Measurements from ENCODE around the gene KIF3A. TPM values are rescaled to one million over a fixed set of nuclear protein-coding genes. Genes with fewer than 3 reads are reported as not detected.
A peak's percentile ranks its signal among the peaks of the same experiment; 100 is the strongest.

Gene KIF3A
- total RNA-seq, 1 donor from 2014 or later: 27.6 TPM

- peaks cover 7% of the 10 kb centered on the region for H3K27me3 Mint-ChIP-seq (ENCODE audit: insufficient read depth, low read depth)
- no peak overlapping the region for H3K4me3 ChIP-seq
- H3K27ac ChIP-seq: no peak overlapping the region
- no peak overlapping the region for H3K4me3 Mint-ChIP-seq
- H3K9me3 ChIP-seq (ENCODE audit: low read depth): no peaks in the 10 kb centered on the region
- no peak for DNase-seq (ENCODE audit: low spot score)
- H3K9ac ChIP-seq: no peak overlapping the region
- H2AFZ ChIP-seq (replicated peaks): no peak overlapping the region
- peaks cover 27% of the 10 kb centered on the region for H3K4me1 ChIP-seq
- H3K79me2 ChIP-seq (ENCODE audit: low read depth): no peaks in the 10 kb centered on the region
- peaks cover 20% of the 10 kb centered on the region for H3F3A ChIP-seq (ENCODE audit: low read depth)
- H3K27me3 ChIP-seq: peaks cover 10% of the 10 kb centered on the region
- H3K9me3 Mint-ChIP-seq: no peaks in the 10 kb centered on the region
- H3K36me3 ChIP-seq: no peaks in the 10 kb centered on the region
- TF ChIP-seq CTCF (IDR thresholded peaks at IDR 0.05) (no peak), EZH2 (IDR thresholded peaks at IDR 0.05) (no peak), EZH2phosphoT487 (IDR thresholded peaks at IDR 0.05) (no peak)
- no peak overlapping the region for H3K27ac Mint-ChIP-seq
- H3K36me3 Mint-ChIP-seq: peaks cover 9% of the 10 kb centered on the region
- H4K20me1 ChIP-seq (ENCODE audit: low read depth): no peaks in the 10 kb centered on the region
- no peak overlapping the region for H3K4me2 ChIP-seq
- peaks cover 22% of the 10 kb centered on the region for H3K4me1 Mint-ChIP-seq
These were observed 19.2 kb upstream of the KIF3A start for GRCh38 chr5:132756542-132756941.

- no peak overlapping the region for H3K4me3 ChIP-seq
- H4K20me1 ChIP-seq (ENCODE audit: low read depth): no peaks in the 10 kb centered on the region
- no peaks in the 10 kb centered on the region for H3K9me3 ChIP-seq (ENCODE audit: low read depth)
- H3K9ac ChIP-seq: no peak overlapping the region
- H3K4me1 ChIP-seq: peaks cover 27% of the 10 kb centered on the region
- Mint-ChIP-seq H3K4me1 (peaks cover 22% of the 10 kb centered on the region), H3K9me3 (no peaks in the 10 kb centered on the region), H3K4me3 (no peak overlapping the region), H3K36me3 (peaks cover 7% of the 10 kb centered on the region), H3K27me3 (ENCODE audit: insufficient read depth, low read depth) (peaks cover 11% of the 10 kb centered on the region), H3K27ac (no peak overlapping the region)
- DNase-seq (ENCODE audit: low spot score): peak; percentile 45
- H3K79me2 ChIP-seq (ENCODE audit: low read depth): no peaks in the 10 kb centered on the region
- TF ChIP-seq CTCF (IDR thresholded peaks at IDR 0.05): peak; percentile 27
- TF ChIP-seq EZH2phosphoT487 (IDR thresholded peaks at IDR 0.05): no peak
- TF ChIP-seq EZH2 (IDR thresholded peaks at IDR 0.05): no peak
- peaks cover 25% of the 10 kb centered on the region for H3K27me3 ChIP-seq
- H3F3A ChIP-seq (ENCODE audit: low read depth): peaks cover 20% of the 10 kb centered on the region
- no peaks in the 10 kb centered on the region for H3K36me3 ChIP-seq
- H2AFZ ChIP-seq (replicated peaks): no peak overlapping the region
- no peak overlapping the region for H3K27ac ChIP-seq
- H3K4me2 ChIP-seq: peak overlapping the region; percentile 10
These were observed 17.6 kb upstream of the KIF3A start for GRCh38 chr5:132754947-132755346.

GRCh38 chr5:132754111-132754510 is 16.8 kb upstream of the KIF3A start:
- Mint-ChIP-seq H3K27ac (no peak overlapping the region), H3K27me3 (ENCODE audit: insufficient read depth, low read depth) (peaks cover 19% of the 10 kb centered on the region), H3K36me3 (peaks cover 7% of the 10 kb centered on the region), H3K4me1 (peaks cover 22% of the 10 kb centered on the region), H3K9me3 (no peaks in the 10 kb centered on the region), H3K4me3 (no peak overlapping the region)
- H3K27me3 ChIP-seq: peaks cover 34% of the 10 kb centered on the region
- DNase-seq (ENCODE audit: low spot score): no peak
- H3K4me1 ChIP-seq: peaks cover 27% of the 10 kb centered on the region
- H4K20me1 ChIP-seq (ENCODE audit: low read depth): no peaks in the 10 kb centered on the region
- H3K4me2 ChIP-seq: peak overlapping the region; percentile 28
- no peaks in the 10 kb centered on the region for H3K9me3 ChIP-seq (ENCODE audit: low read depth)
- no peak overlapping the region for H2AFZ ChIP-seq (replicated peaks)
- H3K79me2 ChIP-seq (ENCODE audit: low read depth): no peaks in the 10 kb centered on the region
- H3K9ac ChIP-seq: no peak overlapping the region
- H3K4me3 ChIP-seq: no peak overlapping the region
- TF ChIP-seq CTCF (IDR thresholded peaks at IDR 0.05): no peak
- no peak for TF ChIP-seq EZH2phosphoT487 (IDR thresholded peaks at IDR 0.05)
- no peak for TF ChIP-seq EZH2 (IDR thresholded peaks at IDR 0.05)
- no peaks in the 10 kb centered on the region for H3K36me3 ChIP-seq
- peaks cover 20% of the 10 kb centered on the region for H3F3A ChIP-seq (ENCODE audit: low read depth)
- H3K27ac ChIP-seq: no peak overlapping the region
